AG09309 (cell line): Measurements from ENCODE around the gene VAPB.

ENCODE experiments used
- DNase-seq: peaks from one replicate; pipeline ENCODE4 v3.0.0-alpha.2; 2010; ENCODE audit warnings: low read depth
- H3K4me3 ChIP-seq: 2 replicates; pipeline ENCODE4 v1.5.1; 2011; ENCODE audit warnings: mild to moderate bottlenecking, low read depth, low read length, moderate library complexity; ENCODE audit not compliant: control insufficient read depth
- CTCF ChIP-seq: IDR thresholded peaks from 2 replicates; pipeline ENCODE4 v1.5.1; 2011; ENCODE audit warnings: mild to moderate bottlenecking, low read depth, low read length, inconsistent platforms; ENCODE audit not compliant: insufficient read depth, control insufficient read depth; ENCODE audit errors: missing control alignments

Gene VAPB

GRCh38 chr20:58388028-58388601, 914 bp upstream of the VAPB start:
- no peak for DNase-seq
- no peak overlapping the region for H3K4me3 ChIP-seq
- no peak for TF ChIP-seq CTCF

- no peak for DNase-seq
- no peak for TF ChIP-seq CTCF
- peak overlapping the region; percentile 55 for H3K4me3 ChIP-seq
These were observed 417 bp downstream of the VAPB start for GRCh38 chr20:58389324-58389967.

GRCh38 chr20:58389968-58390658, 1.1 kb downstream of the VAPB start:
- DNase-seq: no peak

GRCh38 chr20:58390659-58391035, 1.6 kb downstream of the VAPB start:
- no peak for DNase-seq
- TF ChIP-seq CTCF: no peak
- H3K4me3 ChIP-seq: no peak overlapping the region

More at GRCh38 chr20:58389968-58390658, 1.1 kb downstream of the VAPB start:
- TF ChIP-seq CTCF: no peak
- peak overlapping the region; percentile 55 for H3K4me3 ChIP-seq

GRCh38 chr20:58392286-58392685, 3.3 kb downstream of the VAPB start:
- no peak for TF ChIP-seq CTCF
- H3K4me3 ChIP-seq: no peak overlapping the region
- no peak for DNase-seq

GRCh38 chr20:58393299-58393698, 4.3 kb downstream of the VAPB start:
- no peak for TF ChIP-seq CTCF
- no peak overlapping the region for H3K4me3 ChIP-seq
- DNase-seq: no peak
